SK-N-SH (cell line): ENCODE measurements around the gene PLA2G4E. TPM values are rescaled to one million over a fixed set of nuclear protein-coding genes. Genes with fewer than 3 reads are reported as not detected.

ENCODE experiments used
- CTCF ChIA-PET: fragments of 300-600, 350-600 bp; formaldehyde crosslinking; extraction: SDS; loops from one replicate; lab custom pipeline; 2021; lab: Yijun Ruan, JAX
- POLR2A ChIA-PET: fragments of 350-600 bp; sonication (Branson Sonifier 250); formaldehyde crosslinking; extraction: SDS; loops from one replicate; lab custom pipeline; 2020; ENCODE audit warnings: antibody characterized with exemption, inconsistent platforms; lab: Yijun Ruan, JAX
- DNase-seq: peaks from one replicate; pipeline ENCODE4 v3.0.0; 2012
- H2AFZ ChIP-seq: fragments of 200-600 bp; sonication (generic); 2 replicates; pipeline ENCODE4 v1.8.1; 2016; ENCODE audit warnings: antibody characterized with exemption, mild to moderate bottlenecking, low read depth
- H3F3A ChIP-seq: fragments of 200-600 bp; sonication (generic); replicated peaks from 2 replicates; pipeline ENCODE3; 2016; ENCODE audit warnings: antibody characterized with exemption, mild to moderate bottlenecking; ENCODE audit not compliant: insufficient read depth
- H3K27ac ChIP-seq, 2 experiments: fragments of 200-500 bp in 1 of 2; fragments of 200-600 bp in 1 of 2; sonication (Bioruptor generic) in 1 of 2; sonication (generic), shearing (Covaris generic) in 1 of 2; 2 replicates each; pipeline versions ENCODE4 v1.5.1 to v1.6.1; 2014 to 2016; ENCODE audit warnings: low read depth in 2 of 2, inconsistent platforms in 1 of 2, low read length in 1 of 2, mild to moderate bottlenecking in 1 of 2, mixed read lengths in 1 of 2
- H3K27me3 ChIP-seq: fragments of 200-600 bp; sonication (generic), shearing (Covaris generic); 2 replicates; pipeline ENCODE4 v1.6.1; 2016; ENCODE audit warnings: mixed run types; ENCODE audit not compliant: insufficient read depth
- H3K36me3 ChIP-seq, 2 experiments: fragments of 200-500 bp in 1 of 2; fragments of 200-600 bp in 1 of 2; sonication (Bioruptor generic) in 1 of 2; sonication (generic) in 1 of 2; replicated peaks in 1 of 2; 2 replicates each; pipeline versions ENCODE3 to v1.5.1; 2014 to 2016; ENCODE audit warnings: low read length in 1 of 2, mild to moderate bottlenecking in 1 of 2; ENCODE audit not compliant: insufficient read depth in 2 of 2, control insufficient read depth in 1 of 2
- H3K4me1 ChIP-seq, 2 experiments: fragments of 200-500 bp in 1 of 2; fragments of 200-600 bp in 1 of 2; sonication (Bioruptor generic) in 1 of 2; sonication (generic), shearing (Covaris generic) in 1 of 2; 2 replicates each; pipeline versions ENCODE4 v1.5.1 to v1.6.1; 2014 to 2016; ENCODE audit warnings: low read depth in 1 of 2, low read length in 1 of 2, mixed run types in 1 of 2; ENCODE audit not compliant: insufficient read depth in 2 of 2, control insufficient read depth in 1 of 2
- H3K4me2 ChIP-seq: fragments of 200-600 bp; sonication (generic), shearing (Covaris generic); 2 replicates; pipeline ENCODE4 v1.6.1; 2017; ENCODE audit warnings: mixed run types
- H3K4me3 ChIP-seq, 2 experiments: fragments of 200-500 bp in 1 of 2; fragments of 200-600 bp in 1 of 2; sonication (Bioruptor generic) in 1 of 2; sonication (generic), shearing (Covaris generic) in 1 of 2; 2 replicates each; pipeline versions ENCODE4 v1.5.1 to v1.8.1; 2014 to 2016; ENCODE audit warnings: low read depth in 2 of 2, inconsistent platforms in 1 of 2, low read length in 1 of 2, mild to moderate bottlenecking in 1 of 2, mixed read lengths in 1 of 2, moderate library complexity in 1 of 2
- H3K79me2 ChIP-seq: fragments of 200-600 bp; sonication (generic); 2 replicates; pipeline ENCODE4 v1.8.1; 2017; ENCODE audit warnings: mild to moderate bottlenecking; ENCODE audit not compliant: insufficient read depth
- H3K9ac ChIP-seq: fragments of 200-600 bp; sonication (generic); 2 replicates; pipeline ENCODE4 v1.6.1; 2017; ENCODE audit warnings: mixed run types
- H3K9me2 ChIP-seq: fragments of 200-600 bp; sonication (generic); 2 replicates; pipeline ENCODE4 v1.6.1; 2017; ENCODE audit warnings: mixed run types
- H3K9me3 ChIP-seq: fragments of 200-600 bp; sonication (generic); 2 replicates; pipeline ENCODE4 v1.6.1; 2017; ENCODE audit warnings: mixed run types, mild to moderate bottlenecking, moderate library complexity
- H4K20me1 ChIP-seq: fragments of 200-600 bp; sonication (generic); 2 replicates; pipeline ENCODE4 v1.6.1; 2017; ENCODE audit warnings: mild to moderate bottlenecking, mixed run types; ENCODE audit not compliant: insufficient read depth
- CHD2 ChIP-seq: fragments of 150-350 bp; IDR thresholded peaks from 2 replicates; pipeline ENCODE4 v1.6.1; 2018; ENCODE audit warnings: low read length; ENCODE audit not compliant: partially characterized antibody
- EP300 ChIP-seq, 2 experiments: IDR thresholded peaks; 2 replicates each; pipeline versions ENCODE4 v1.4.0 to v1.6.1; 2012; ENCODE audit warnings: borderline replicate concordance in 1 of 2, low read depth in 1 of 2, low read length in 1 of 2
- FOXJ3 ChIP-seq: sonication (generic); formaldehyde crosslinking; IDR thresholded peaks from 2 replicates; pipeline ENCODE4 v1.5.1; 2020; ENCODE audit warnings: mild to moderate bottlenecking, missing genetic modification reagents
- FOXM1 ChIP-seq: IDR thresholded peaks from 2 replicates; pipeline ENCODE4 v1.4.0; 2012; ENCODE audit warnings: low read depth, mild to moderate bottlenecking
- GATA2 ChIP-seq: sonication (generic); formaldehyde crosslinking; IDR thresholded peaks from 2 replicates; pipeline ENCODE4 v1.5.0; 2020; ENCODE audit warnings: mild to moderate bottlenecking, missing genetic modification reagents
- IRF3 ChIP-seq: fragments of 150-350 bp; IDR thresholded peaks from 2 replicates; pipeline ENCODE4 v1.6.1; 2016; ENCODE audit warnings: mild to moderate bottlenecking, low read depth, low read length
- JUND ChIP-seq: IDR thresholded peaks from 2 replicates; pipeline ENCODE4 v1.4.0; 2012
- MEF2A ChIP-seq: IDR thresholded peaks from 2 replicates; pipeline ENCODE4 v1.4.0; 2012; ENCODE audit warnings: low read depth, borderline replicate concordance
- PBX3 ChIP-seq: IDR thresholded peaks from 2 replicates; pipeline ENCODE4; 2012
- RCOR1 ChIP-seq: fragments of 150-350 bp; IDR thresholded peaks from 2 replicates; pipeline ENCODE4 v1.6.1; 2017; ENCODE audit warnings: antibody characterized with exemption, low read length
- RFX5 ChIP-seq: IDR thresholded peaks from 2 replicates; pipeline ENCODE4 v1.6.1; 2012; ENCODE audit warnings: mild to moderate bottlenecking, improper control_type of control experiment, low read length
- SMC3 ChIP-seq: IDR thresholded peaks from 2 replicates; pipeline ENCODE4 v1.6.1; 2012; ENCODE audit warnings: low read depth, low read length, improper control_type of control experiment
- TAF1 ChIP-seq: IDR thresholded peaks from 2 replicates; pipeline ENCODE4 v1.6.1; 2012; ENCODE audit warnings: low read depth, mild to moderate bottlenecking, low read length, moderate library complexity, borderline replicate concordance
- TCF12 ChIP-seq: IDR thresholded peaks from 2 replicates; pipeline ENCODE4 v1.4.0; 2012
- TEAD4 ChIP-seq: IDR thresholded peaks from 2 replicates; pipeline ENCODE4 v1.4.0; 2012; ENCODE audit warnings: mild to moderate bottlenecking, borderline replicate concordance; ENCODE audit not compliant: insufficient read depth
- YY1 ChIP-seq: IDR thresholded peaks from 2 replicates; pipeline ENCODE4 v1.4.0; 2012; ENCODE audit warnings: low read depth, mild to moderate bottlenecking
- WGBS: methylation state at CpG from one replicate; pipeline ENCODE4 v1.1.6; 2017; ENCODE audit warnings: low lambda C conversion rate; 5-methylcytosine and 5-hydroxymethylcytosine counted together
- polyA plus RNA-seq, 3 experiments: library from polyadenylated mRNA; depleted of rRNA; stranded (reverse); fragments of >200 nt; gene quantifications; 2 replicates each; pipeline ENCODE4 v1.2.3, GENCODE V29; 2012
- TF ChIP-seq, protein P1 (sequence below): IDR thresholded peaks from 2 replicates; pipeline ENCODE4 v1.6.1; 2012; ENCODE audit warnings: mild to moderate bottlenecking, low read depth, low read length, moderate library complexity
- TF ChIP-seq, protein P2 (sequence below): fragments of 150-350 bp; IDR thresholded peaks from 2 replicates; pipeline ENCODE4 v1.6.1; 2017; ENCODE audit warnings: antibody characterized with exemption, low read length, low read depth, borderline replicate concordance
- TF ChIP-seq, protein P3 (sequence below): IDR thresholded peaks from 2 replicates; pipeline ENCODE4 v1.4.0; 2012; ENCODE audit warnings: low read depth, borderline replicate concordance

Gene PLA2G4E
- polyA plus RNA-seq, 1 of the 3 experiments (the other 2 are of a cell fraction), result not detected

DNA sequence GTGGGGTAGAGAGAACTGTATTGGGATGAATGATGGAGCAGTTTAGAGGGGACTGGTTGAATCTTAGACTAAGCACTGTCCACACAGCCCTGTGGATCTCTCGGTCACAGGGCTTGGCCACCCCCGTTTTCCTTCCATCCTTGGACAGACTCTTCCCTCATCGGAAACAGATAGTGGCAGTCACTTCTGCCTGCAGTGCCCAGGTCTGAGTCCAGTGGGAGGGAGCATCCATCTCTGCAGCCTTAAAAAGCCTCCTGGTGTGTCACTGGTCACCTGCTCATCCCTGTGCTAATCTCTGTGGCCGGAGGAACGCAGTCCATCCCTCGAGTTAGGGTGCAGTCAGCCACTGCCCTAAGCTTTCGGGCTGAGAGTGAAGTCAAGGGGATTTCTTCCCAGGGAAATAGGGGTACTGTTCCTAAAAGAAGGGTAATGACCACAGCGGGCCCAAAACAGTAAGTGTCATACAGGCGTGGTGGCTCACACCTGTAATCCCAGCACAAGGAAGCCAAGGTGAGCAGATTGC lies 41.5 kb upstream of the PLA2G4E start:
- H3K9ac ChIP-seq, result no peak overlapping the region
- TF ChIP-seq RFX5, result no peak
- TF ChIP-seq RCOR1, result no peak
- no peak for TF ChIP-seq IRF3
- TF ChIP-seq GATA2 (CRISPR knock-in tag), result no peak
- no peak for TF ChIP-seq YY1
- no peak for TF ChIP-seq MEF2A
- TF ChIP-seq TEAD4, result no peak
- no peak for TF ChIP-seq TCF12
- TF ChIP-seq FOXM1, result no peak
- TF ChIP-seq FOXJ3, result no peak
- TF ChIP-seq TAF1, result no peak
- TF ChIP-seq JUND, result no peak
- TF ChIP-seq, protein P1, sequence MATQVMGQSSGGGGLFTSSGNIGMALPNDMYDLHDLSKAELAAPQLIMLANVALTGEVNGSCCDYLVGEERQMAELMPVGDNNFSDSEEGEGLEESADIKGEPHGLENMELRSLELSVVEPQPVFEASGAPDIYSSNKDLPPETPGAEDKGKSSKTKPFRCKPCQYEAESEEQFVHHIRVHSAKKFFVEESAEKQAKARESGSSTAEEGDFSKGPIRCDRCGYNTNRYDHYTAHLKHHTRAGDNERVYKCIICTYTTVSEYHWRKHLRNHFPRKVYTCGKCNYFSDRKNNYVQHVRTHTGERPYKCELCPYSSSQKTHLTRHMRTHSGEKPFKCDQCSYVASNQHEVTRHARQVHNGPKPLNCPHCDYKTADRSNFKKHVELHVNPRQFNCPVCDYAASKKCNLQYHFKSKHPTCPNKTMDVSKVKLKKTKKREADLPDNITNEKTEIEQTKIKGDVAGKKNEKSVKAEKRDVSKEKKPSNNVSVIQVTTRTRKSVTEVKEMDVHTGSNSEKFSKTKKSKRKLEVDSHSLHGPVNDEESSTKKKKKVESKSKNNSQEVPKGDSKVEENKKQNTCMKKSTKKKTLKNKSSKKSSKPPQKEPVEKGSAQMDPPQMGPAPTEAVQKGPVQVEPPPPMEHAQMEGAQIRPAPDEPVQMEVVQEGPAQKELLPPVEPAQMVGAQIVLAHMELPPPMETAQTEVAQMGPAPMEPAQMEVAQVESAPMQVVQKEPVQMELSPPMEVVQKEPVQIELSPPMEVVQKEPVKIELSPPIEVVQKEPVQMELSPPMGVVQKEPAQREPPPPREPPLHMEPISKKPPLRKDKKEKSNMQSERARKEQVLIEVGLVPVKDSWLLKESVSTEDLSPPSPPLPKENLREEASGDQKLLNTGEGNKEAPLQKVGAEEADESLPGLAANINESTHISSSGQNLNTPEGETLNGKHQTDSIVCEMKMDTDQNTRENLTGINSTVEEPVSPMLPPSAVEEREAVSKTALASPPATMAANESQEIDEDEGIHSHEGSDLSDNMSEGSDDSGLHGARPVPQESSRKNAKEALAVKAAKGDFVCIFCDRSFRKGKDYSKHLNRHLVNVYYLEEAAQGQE, result no peak
- TF ChIP-seq SMC3, result no peak
- no peak for TF ChIP-seq CHD2
- TF ChIP-seq, protein P2, sequence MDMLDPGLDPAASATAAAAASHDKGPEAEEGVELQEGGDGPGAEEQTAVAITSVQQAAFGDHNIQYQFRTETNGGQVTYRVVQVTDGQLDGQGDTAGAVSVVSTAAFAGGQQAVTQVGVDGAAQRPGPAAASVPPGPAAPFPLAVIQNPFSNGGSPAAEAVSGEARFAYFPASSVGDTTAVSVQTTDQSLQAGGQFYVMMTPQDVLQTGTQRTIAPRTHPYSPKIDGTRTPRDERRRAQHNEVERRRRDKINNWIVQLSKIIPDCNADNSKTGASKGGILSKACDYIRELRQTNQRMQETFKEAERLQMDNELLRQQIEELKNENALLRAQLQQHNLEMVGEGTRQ, result no peak
- TF ChIP-seq PBX3, result no peak
- TF ChIP-seq, protein P3, sequence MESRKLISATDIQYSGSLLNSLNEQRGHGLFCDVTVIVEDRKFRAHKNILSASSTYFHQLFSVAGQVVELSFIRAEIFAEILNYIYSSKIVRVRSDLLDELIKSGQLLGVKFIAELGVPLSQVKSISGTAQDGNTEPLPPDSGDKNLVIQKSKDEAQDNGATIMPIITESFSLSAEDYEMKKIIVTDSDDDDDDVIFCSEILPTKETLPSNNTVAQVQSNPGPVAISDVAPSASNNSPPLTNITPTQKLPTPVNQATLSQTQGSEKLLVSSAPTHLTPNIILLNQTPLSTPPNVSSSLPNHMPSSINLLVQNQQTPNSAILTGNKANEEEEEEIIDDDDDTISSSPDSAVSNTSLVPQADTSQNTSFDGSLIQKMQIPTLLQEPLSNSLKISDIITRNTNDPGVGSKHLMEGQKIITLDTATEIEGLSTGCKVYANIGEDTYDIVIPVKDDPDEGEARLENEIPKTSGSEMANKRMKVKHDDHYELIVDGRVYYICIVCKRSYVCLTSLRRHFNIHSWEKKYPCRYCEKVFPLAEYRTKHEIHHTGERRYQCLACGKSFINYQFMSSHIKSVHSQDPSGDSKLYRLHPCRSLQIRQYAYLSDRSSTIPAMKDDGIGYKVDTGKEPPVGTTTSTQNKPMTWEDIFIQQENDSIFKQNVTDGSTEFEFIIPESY, result no peak
- TF ChIP-seq EP300 (IDR thresholded peaks at IDR 0.05; ENCODE audit: borderline replicate concordance in 1 of 2, low read depth in 1 of 2, low read length in 1 of 2), result no peak
- peaks cover 0 to 19% of the 10 kb centered on the region in 2 experiments; a peak in 1 of 4 replicates for H3K4me1 ChIP-seq
- ChIA-PET POLR2A (no interaction called here), CTCF (interaction anchor here (0.6 to 17.2 kb wide), 10 partner anchors 22 to 534 kb away, joined by 3 to 293 read pairs (median 3); no protein-coding TSS in a partner anchor)
- H3K4me3 ChIP-seq, result no peak overlapping the region
- 0 out of 2 replicates have a peak, but pooled peaks cover 6% of the 10 kb centered on the region for H3K27me3 ChIP-seq
- H3K79me2 ChIP-seq, result no peaks in the 10 kb centered on the region
- no peak overlapping the region for H2AFZ ChIP-seq
- no peaks in the 10 kb centered on the region for H3K9me3 ChIP-seq
- no peaks in the 10 kb centered on the region for H3K9me2 ChIP-seq
- WGBS, result 84% methylated on average over 9 of the region's 9 CpGs
- no peak overlapping the region for H3K4me2 ChIP-seq
- DNase-seq, result no peak
- H3K27ac ChIP-seq, result no peak overlapping the region
- no peaks in the 10 kb centered on the region for H3K36me3 ChIP-seq
- no peaks in the 10 kb centered on the region for H4K20me1 ChIP-seq
- H3F3A ChIP-seq, result no peaks in the 10 kb centered on the region
